Measurements from ENCODE around the gene PICALM.
"Not testable (repeated sequence)": the region's sequence is repeated elsewhere in the genome, so short reads cannot be mapped to it uniquely, and the experiment has no call there.

The PICALM gene

GRCh38 chr11:85953491-85954143 lies 115.3 kb downstream of the PICALM start:
- no peak overlapping the region for H3K4me3 ChIP-seq (ENCODE audit: low read depth, low read length)
- TF ChIP-seq CTCF (IDR thresholded peaks at IDR 0.05; ENCODE audit: control insufficient read depth, extremely low read depth, insufficient read depth), result no peak
- DNase-seq (ENCODE audit: low read depth), result no peak

- not testable (repeated sequence) for DNase-seq (ENCODE audit: low read depth)
Measured at GRCh38 chr11:85952108-85952485, 116.8 kb downstream of the PICALM start.

GRCh38 chr11:85951428-85952107 lies 117.3 kb downstream of the PICALM start:
- no peak for TF ChIP-seq CTCF (IDR thresholded peaks at IDR 0.05; ENCODE audit: control insufficient read depth, extremely low read depth, insufficient read depth)
- DNase-seq (ENCODE audit: low read depth), result no peak

More at GRCh38 chr11:85952108-85952485, 116.8 kb downstream of the PICALM start:
- H3K4me3 ChIP-seq (ENCODE audit: low read depth, low read length), result not testable (repeated sequence)

GRCh38 chr11:85951049-85951405 lies 117.9 kb downstream of the PICALM start:
- H3K4me3 ChIP-seq (ENCODE audit: low read depth, low read length), result no peak overlapping the region
- no peak for DNase-seq (ENCODE audit: low read depth)
- no peak for TF ChIP-seq CTCF (IDR thresholded peaks at IDR 0.05; ENCODE audit: control insufficient read depth, extremely low read depth, insufficient read depth)

More at GRCh38 chr11:85951428-85952107, 117.3 kb downstream of the PICALM start:
- no peak overlapping the region for H3K4me3 ChIP-seq (ENCODE audit: low read depth, low read length)

GRCh38 chr11:85950317-85951048 lies 118.4 kb downstream of the PICALM start:
- no peak for DNase-seq (ENCODE audit: low read depth)
- TF ChIP-seq CTCF (IDR thresholded peaks at IDR 0.05; ENCODE audit: control insufficient read depth, extremely low read depth, insufficient read depth), result no peak
- no peak overlapping the region for H3K4me3 ChIP-seq (ENCODE audit: low read depth, low read length)

- TF ChIP-seq CTCF (IDR thresholded peaks at IDR 0.05; ENCODE audit: control insufficient read depth, extremely low read depth, insufficient read depth), result no peak
- no peak for DNase-seq (ENCODE audit: low read depth)
Measured at GRCh38 chr11:85949798-85950197, 119.1 kb downstream of the PICALM start.

GRCh38 chr11:85948884-85949283 lies 120.0 kb downstream of the PICALM start:
- no peak for TF ChIP-seq CTCF (IDR thresholded peaks at IDR 0.05; ENCODE audit: control insufficient read depth, extremely low read depth, insufficient read depth)
- DNase-seq (ENCODE audit: low read depth), result no peak
- no peak overlapping the region for H3K4me3 ChIP-seq (ENCODE audit: low read depth, low read length)

More at GRCh38 chr11:85949798-85950197, 119.1 kb downstream of the PICALM start:
- H3K4me3 ChIP-seq (ENCODE audit: low read depth, low read length), result no peak overlapping the region

All from LNCaP clone FGC (cell line).